Epithelial cell of proximal tubule (primary cell): ENCODE measurements around the gene RBMS2. TPM values are rescaled to one million over a fixed set of nuclear protein-coding genes. Genes with fewer than 3 reads are reported as not detected.

Experiments used
- DNase-seq: peaks from one replicate; pipeline ENCODE4 v3.0.0-alpha.2; 2011; ENCODE audit warnings: low read depth
- H3K4me3 ChIP-seq: 2 replicates; pipeline ENCODE4 v1.5.1; 2011; ENCODE audit warnings: low read depth, mild to moderate bottlenecking, low read length
- CTCF ChIP-seq: conservative IDR thresholded peaks from 2 replicates; pipeline ENCODE4 v1.5.1; 2012; ENCODE audit warnings: low read depth, mild to moderate bottlenecking, low read length
- total RNA-seq: library from RNA; depleted of rRNA; stranded (reverse); fragments of >200 nt; gene quantifications from 2 replicates; pipeline ENCODE4 v1.2.3, GENCODE V29; 2015

Gene RBMS2
- total RNA-seq, 1 donor from 2014 or later, result 23.9 TPM

- DNase-seq, result no peak
- no peak overlapping the region for H3K4me3 ChIP-seq
- TF ChIP-seq CTCF, result no peak
Observed at GRCh38 chr12:56589783-56590182, 68.2 kb downstream of the RBMS2 start.

- DNase-seq, result no peak
- no peak overlapping the region for H3K4me3 ChIP-seq
- TF ChIP-seq CTCF, result peak; percentile 60
Observed at GRCh38 chr12:56590237-56590830, 68.7 kb downstream of the RBMS2 start.

- no peak for TF ChIP-seq CTCF
- no peak for DNase-seq
- H3K4me3 ChIP-seq, result no peak overlapping the region
Observed at GRCh38 chr12:56591126-56591525, 69.5 kb downstream of the RBMS2 start.

- no peak overlapping the region for H3K4me3 ChIP-seq
- no peak for TF ChIP-seq CTCF
- DNase-seq, result no peak
Observed at GRCh38 chr12:56591961-56592360, 70.3 kb downstream of the RBMS2 start.

GRCh38 chr12:56593909-56594621, 72.4 kb downstream of the RBMS2 start:
- no peak overlapping the region for H3K4me3 ChIP-seq
- peak; percentile 91 for TF ChIP-seq CTCF
- peak; percentile 47 for DNase-seq

GRCh38 chr12:56596815-56597214, 75.2 kb downstream of the RBMS2 start:
- DNase-seq, result no peak
- no peak for TF ChIP-seq CTCF
- H3K4me3 ChIP-seq, result no peak overlapping the region

- DNase-seq, result no peak
- H3K4me3 ChIP-seq, result no peak overlapping the region
- TF ChIP-seq CTCF, result no peak
Observed at GRCh38 chr12:56599041-56599440, 77.4 kb downstream of the RBMS2 start.
